ENCODE results near the gene XRCC5.
"Not testable (repeated sequence)": the region's sequence is repeated elsewhere in the genome, so short reads cannot be mapped to it uniquely, and the experiment has no call there.

Gene XRCC5

DNA sequence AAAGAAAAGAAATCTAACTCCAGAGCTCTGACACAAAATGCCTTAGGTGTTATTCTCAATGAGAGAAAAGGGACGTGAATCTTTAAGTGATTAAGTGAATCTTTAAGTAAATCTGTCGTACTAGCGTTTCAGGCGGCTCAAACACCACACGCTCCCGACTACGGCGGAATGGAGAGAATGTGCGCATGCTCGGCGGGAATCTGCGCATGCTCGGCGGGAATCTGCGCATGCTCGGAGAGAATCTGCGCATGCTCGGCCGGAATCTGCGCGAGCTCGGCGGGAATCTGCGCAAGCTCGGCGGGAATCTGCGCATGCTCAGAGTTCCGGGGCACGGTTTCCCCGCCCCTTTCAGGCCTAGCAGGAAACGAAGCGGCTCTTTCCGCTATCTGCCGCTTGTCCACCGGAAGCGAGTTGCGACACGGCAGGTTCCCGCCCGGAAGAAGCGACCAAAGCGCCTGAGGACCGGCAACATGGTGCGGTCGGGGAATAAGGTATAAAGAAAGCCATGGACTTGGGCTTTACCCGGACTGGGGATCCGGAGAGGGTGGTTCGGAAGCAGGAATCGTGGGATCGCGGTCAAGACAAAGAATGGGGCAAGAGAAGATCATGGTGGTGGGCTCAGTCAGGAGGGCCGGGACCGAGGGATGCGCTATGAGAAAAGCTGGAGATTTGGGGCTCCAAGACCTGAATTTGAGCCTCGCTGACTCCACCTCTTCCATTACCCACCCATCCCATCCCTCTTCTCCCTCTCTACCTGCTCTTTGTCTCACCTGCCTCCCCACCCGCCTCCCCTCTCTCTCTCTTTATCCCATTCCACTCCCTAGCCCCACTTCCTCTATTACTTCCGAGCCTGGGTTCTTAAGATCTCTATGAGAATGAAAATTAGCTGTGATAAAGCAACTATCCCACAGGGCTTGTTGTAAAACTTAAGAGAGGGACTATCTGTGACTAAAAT, at the start of gene XRCC5:
Gene XRCC5, plus strand, starts transcription at position 382 of the 955 bp plus-strand sequence. Its CDS starts 89 bp downstream, at position 471.
- H3K4me3 ChIP-seq (ENCODE audit: low read depth, low read length), result peak within 1 kb of the TSS; percentile 98
- DNase-seq (ENCODE audit: low read depth), result peak; percentile 85

DNA sequence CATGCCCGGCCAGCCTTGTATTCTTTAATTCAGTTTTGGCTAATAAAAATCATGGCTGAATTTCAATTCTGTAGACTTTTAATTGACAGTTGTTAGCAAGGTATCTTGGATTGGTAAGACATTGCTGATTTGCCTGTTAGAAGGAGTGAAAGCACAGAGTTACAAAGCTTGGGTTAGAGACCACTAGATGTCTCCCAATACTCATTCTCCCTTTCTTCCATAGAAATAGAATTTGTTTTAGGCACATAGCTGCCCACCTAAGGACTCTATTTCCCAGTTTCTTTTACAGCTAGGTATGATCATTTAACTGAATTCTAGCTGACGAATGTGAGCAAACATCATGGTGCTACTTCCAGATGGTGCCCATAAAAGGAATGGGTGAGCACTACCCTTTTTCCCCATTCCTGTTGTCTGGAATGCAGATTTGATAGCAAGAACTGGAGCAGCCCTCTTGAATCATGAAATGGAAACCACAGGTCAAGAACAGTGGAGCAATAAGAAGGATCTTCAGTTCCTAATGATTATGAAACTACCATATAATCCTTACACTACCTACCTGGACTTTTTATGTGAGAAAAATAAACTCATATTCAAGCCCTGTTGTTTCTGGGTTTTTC, 45.0 kb upstream of the XRCC5 start:
- H3K4me3 ChIP-seq (ENCODE audit: low read depth, low read length), result no peak overlapping the region
- DNase-seq (ENCODE audit: low read depth), result no peak

DNA sequence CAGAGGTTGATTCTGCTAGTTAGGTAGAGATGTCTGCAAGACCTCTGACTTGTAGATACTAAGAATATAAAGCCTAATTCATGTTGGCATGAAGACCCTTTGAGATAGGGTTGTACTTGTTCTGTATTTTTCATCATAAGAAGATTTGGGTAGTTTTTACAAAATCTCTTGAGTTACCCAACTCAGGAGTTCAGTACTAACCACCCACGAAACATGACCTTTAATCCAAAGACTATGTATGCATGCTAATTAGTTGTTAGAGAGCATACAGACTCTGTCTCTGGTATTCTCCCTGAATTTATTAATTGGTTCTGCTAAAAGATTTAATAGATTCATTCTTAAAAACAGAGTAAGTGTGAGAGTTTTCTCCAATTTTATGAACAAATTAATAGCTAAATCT, 44.5 kb upstream of the XRCC5 start:
- DNase-seq (ENCODE audit: low read depth), result no peak
- H3K4me3 ChIP-seq (ENCODE audit: low read depth, low read length), result no peak overlapping the region

DNA sequence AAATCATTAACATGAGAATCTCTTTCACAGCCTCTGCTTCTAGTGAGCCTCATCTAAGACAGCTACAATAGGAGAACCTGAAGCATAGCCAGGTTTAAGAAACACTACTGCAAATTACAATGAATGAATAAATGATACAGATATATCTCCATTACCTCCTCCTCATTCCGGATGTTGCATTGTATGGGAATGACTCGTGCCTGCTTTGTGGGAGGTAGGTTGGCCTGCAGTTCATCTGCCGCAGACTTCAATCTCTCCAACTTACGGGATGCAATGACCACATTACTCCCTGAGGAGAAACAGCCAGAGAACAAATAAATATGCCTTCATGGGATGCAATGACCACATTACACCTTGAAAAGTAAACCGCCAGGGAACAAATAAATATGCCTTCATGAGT, 42.9 kb upstream of the XRCC5 start:
- peak; percentile 72 for DNase-seq (ENCODE audit: low read depth)
- H3K4me3 ChIP-seq (ENCODE audit: low read depth, low read length), result no peak overlapping the region

DNA sequence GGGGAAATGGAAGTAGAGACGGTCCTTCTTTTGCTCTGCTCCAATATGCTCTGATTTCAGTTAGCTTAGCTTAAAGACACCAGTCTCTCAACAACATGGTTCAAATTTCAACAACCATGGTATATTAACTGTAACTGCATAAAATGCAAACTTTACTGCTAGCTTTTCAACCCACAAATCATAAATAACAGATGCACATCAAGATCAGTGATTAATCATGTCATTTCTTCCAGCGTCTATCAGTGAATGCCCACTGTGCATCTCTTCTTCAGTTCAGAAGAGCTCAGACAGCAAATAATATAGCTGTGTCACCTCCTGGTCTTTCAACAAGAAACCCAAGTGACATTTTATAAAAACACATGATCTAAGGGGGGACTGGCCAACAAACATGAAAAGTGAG, 40.1 kb upstream of the XRCC5 start:
- DNase-seq (ENCODE audit: low read depth), result no peak
- no peak overlapping the region for H3K4me3 ChIP-seq (ENCODE audit: low read depth, low read length)

GRCh38 chr2:216070195-216070594, 39.0 kb upstream of the XRCC5 start:
- no peak for DNase-seq (ENCODE audit: low read depth)
- H3K4me3 ChIP-seq (ENCODE audit: low read depth, low read length), result no peak overlapping the region

DNA sequence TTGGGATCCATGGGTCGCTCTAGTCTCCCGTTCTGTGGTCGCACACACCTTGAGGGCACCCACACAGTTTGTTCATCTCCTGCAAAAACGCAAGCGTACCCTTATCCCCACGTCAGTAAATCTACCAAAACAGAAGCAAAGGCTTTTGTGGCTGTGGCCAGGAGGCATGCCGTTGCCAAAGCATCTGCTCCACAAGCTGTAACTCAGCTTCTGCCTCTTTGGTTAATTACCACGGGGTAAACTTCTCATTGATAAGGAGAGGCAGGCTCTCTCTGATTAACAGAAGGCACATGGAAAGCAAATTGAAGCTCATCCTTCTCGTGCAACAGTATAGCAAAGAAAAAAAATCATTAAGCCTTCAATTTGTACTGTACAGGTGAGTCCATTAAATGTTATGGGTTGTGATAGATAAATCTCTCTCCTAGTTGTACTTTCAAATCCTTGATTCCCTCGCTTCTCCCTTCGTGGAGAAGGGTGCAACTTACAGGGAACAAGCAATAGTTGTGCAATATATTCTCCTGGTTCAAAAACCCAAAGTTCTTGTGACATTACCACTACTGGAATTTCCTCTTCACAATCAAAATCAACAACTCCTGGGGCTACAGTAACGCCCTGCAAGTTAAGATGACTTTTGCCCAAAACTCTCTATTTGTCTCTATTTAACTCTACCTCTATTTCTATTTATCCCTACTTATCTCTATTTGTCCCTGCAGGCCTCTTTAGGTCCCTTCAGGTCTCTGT, 37.9 kb upstream of the XRCC5 start:
- DNase-seq (ENCODE audit: low read depth), result no peak
- no peak overlapping the region for H3K4me3 ChIP-seq (ENCODE audit: low read depth, low read length)

- no peak overlapping the region for H3K4me3 ChIP-seq (ENCODE audit: low read depth, low read length)
- no peak for DNase-seq (ENCODE audit: low read depth)
Observed at GRCh38 chr2:216072473-216072872, 36.7 kb upstream of the XRCC5 start.

- DNase-seq (ENCODE audit: low read depth), result no peak
- no peak overlapping the region for H3K4me3 ChIP-seq (ENCODE audit: low read depth, low read length)
Observed at GRCh38 chr2:216073773-216074172, 35.4 kb upstream of the XRCC5 start.

GRCh38 chr2:216074380-216074779, 34.8 kb upstream of the XRCC5 start:
- DNase-seq (ENCODE audit: low read depth), result no peak
- H3K4me3 ChIP-seq (ENCODE audit: low read depth, low read length), result no peak overlapping the region

DNA sequence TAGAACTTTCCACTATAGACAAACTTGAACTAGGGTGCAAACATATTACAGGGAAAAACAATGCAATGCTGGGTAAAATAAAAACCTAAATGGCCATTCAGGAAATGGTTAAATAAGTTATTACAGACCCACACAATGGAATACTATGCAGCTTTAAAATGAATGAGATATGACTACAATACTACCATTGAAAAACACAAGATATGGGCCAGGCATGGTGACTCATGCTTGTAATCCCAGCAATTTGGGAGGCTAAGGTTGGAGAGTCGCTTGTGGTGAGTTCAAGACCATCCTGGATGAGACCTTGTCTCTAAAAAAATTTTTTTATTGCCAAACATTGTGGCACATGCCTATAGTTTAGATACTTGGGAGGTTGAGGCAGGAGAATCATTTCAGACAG, 34.4 kb upstream of the XRCC5 start:
- no peak overlapping the region for H3K4me3 ChIP-seq (ENCODE audit: low read depth, low read length)
- no peak for DNase-seq (ENCODE audit: low read depth)

DNA sequence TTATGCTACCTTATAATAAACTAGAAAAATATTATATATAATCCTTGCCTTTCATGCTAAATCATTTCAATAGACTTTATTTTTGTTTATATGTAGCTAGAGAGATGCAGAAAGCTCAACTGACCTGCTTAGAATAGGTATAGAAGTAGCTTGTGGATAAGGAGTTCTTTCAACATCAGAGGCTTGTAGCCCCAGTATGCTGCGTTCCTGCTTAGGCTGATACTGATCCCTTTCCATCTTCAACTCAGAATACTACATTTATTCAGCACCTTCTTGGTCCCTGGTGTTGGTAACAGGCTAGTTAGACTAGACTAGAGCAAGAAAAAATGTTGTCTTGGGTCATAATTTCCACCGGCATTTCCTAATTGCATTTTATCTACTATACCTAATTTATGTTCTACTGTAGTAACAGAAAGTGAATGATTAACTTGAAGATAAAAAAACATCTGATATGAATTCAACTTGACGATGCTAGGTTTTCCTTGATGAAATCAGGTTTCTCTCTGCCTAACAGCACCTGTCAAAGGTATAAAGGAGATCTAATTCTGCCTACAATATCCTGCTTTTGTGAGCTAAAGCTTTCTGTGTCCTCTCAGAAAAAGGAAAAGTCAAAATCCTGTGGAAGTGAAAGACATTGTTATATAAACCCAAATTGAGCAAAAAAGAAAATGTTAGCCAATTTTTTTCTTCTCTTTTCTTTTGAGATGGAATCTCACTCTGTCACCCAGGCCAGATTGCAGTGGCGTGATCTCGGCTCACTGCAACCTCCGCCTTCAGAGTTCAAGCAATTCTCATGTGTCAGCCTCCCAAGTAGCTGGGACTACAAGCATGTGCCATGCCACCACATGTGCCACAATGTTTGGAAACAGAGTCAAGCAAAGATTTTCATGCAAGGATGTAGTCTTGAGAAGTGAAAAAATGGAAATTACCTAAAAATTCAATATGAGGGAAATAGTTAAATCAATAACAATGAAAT, 33.4 kb upstream of the XRCC5 start:
- no peak overlapping the region for H3K4me3 ChIP-seq (ENCODE audit: low read depth, low read length)
- DNase-seq (ENCODE audit: low read depth), result no peak

DNA sequence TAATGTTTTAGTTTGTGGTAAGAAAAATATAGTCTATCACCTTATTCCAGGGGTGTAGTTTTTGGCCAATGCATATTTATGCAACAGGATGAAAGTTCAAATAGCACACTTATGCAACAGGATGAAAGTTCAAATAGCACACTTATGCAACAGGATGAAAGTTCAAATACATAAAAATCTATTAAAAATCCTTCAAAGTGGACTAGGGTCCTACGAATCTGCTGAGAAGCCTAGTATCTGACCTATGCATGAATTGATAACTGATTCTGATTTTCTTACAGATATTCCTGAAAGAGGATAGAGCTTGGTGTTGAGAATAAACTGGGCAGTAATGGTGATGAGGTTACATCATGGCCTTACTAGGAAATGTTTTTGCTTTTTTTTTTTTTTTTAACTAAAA, 30.4 kb upstream of the XRCC5 start:
- DNase-seq (ENCODE audit: low read depth), result no peak
- H3K4me3 ChIP-seq (ENCODE audit: low read depth, low read length), result no peak overlapping the region

DNA sequence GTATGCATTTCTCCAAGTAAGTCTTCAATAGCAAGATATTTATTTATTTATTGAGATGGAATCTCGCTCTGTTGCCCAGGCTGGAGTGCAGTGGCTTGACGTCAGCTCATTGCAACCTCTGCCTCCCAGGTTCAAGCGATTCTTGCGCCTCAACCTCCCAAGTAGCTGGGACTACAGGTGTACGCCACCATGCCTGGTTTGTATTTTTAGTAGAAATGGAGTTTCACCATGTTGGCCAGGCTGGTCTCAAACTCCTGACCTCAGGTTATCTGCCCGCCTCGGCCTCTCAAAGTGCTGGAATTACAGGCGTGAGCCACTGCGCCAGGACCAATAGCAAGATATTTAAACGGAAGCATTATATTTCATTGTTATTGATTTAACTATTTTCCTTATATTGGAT, 29.1 kb upstream of the XRCC5 start:
- not testable (repeated sequence) for H3K4me3 ChIP-seq (ENCODE audit: low read depth, low read length); DNase-seq (ENCODE audit: low read depth)

GRCh38 chr2:216081012-216081411, 28.1 kb upstream of the XRCC5 start:
- peak overlapping the region; percentile 74 for H3K4me3 ChIP-seq (ENCODE audit: low read depth, low read length)
- no peak for DNase-seq (ENCODE audit: low read depth)

DNA sequence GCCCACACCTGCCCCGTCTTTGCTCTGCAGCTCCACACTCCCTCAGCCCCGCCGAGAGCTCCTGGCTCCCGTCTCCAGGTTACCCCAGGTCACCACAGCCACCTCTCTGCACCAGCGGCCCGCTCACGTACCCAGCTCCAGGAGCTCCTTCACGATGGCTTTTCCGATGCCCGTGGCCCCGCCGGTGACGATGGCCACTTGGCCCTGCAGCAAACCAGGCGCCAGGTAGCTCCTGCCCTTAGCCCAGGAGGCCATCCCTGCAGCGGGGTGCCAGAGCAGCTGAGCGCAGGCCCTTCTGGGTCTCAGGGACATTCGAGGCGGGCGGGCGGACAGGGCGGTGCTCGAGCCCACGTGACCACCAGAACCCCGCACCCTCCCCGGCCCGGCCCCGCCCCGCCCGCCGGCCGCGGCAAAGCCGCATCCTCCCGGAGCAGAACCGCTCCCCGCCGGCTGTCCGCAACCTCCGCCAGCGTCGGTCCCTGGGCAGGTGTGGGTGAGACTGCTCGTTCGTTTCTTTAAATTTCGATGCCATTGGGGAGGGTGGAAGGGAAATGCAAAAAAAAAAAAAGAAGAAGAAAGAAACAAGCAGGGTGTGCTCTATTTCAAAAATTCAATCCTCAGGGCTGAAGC, 27.5 kb upstream of the XRCC5 start, which contains the start of the genes PECR and TMEM169:
Gene PECR, minus strand, starts transcription at position 323 of the 630 bp plus-strand sequence. Its CDS starts 68 bp downstream, at position 255.
Gene TMEM169, plus strand, starts transcription at position 433 of the 630 bp plus-strand sequence. CDS start 14,045 bp downstream, outside the sequence.
- peak within 1 kb of the TSS; percentile 74 for H3K4me3 ChIP-seq (ENCODE audit: low read depth, low read length)
- DNase-seq (ENCODE audit: low read depth), result no peak

GRCh38 chr2:216082117-216082711, 26.9 kb upstream of the XRCC5 start:
- H3K4me3 ChIP-seq (ENCODE audit: low read depth, low read length), result peak overlapping the region; percentile 74
- no peak for DNase-seq (ENCODE audit: low read depth)

DNA sequence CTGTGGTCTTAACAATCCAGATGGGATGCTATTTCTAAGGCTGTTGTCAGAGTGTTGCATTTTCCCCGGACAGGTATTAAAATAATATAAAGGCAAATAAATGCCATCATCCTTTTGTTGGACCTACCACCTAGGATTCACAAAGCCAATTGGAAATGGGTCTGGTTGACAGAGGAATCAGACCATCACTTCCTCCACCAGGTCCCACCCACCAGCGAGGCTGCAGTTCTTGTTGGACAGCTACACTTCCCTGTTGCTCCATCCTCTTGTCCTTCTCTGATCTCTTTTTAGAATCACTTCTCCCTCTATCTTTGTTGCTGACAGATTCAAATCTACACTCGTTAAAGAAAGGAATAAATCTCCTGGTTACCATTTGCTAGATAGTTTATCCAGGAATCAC, 26.3 kb upstream of the XRCC5 start:
- no peak overlapping the region for H3K4me3 ChIP-seq (ENCODE audit: low read depth, low read length)
- no peak for DNase-seq (ENCODE audit: low read depth)

Measured in skeletal muscle cell (primary cell).